ENCODE results near the gene PPP1R37. TPM values are rescaled to one million over a fixed set of nuclear protein-coding genes. Genes with fewer than 3 reads are reported as not detected.

Gene PPP1R37
- total RNA-seq, 1 experiment from 2014 or later = 20.4 TPM

DNA sequence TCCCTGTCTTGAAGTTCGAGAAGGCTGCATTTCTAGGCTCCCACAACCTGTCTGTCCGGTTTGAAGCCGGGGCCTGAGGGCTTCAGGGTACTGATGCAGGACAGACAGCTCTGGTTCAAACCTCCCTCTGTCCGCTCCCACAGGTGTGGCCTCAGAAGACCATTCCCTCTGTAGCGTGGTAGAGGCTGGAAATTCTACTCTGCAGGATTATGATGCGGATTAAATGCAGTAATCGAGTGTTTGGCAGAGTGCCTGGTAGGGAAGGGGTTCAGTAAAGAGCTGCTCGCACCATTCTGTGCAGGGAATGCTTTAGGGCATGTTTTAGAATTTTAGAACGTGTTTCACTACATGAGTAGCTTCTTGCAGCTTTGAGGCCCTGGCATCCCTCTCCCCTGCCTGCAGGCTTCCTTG, 30.5 kb downstream of the PPP1R37 start:
- POLR2A ChIA-PET = no interaction called here
- TF ChIP-seq, protein P1, sequence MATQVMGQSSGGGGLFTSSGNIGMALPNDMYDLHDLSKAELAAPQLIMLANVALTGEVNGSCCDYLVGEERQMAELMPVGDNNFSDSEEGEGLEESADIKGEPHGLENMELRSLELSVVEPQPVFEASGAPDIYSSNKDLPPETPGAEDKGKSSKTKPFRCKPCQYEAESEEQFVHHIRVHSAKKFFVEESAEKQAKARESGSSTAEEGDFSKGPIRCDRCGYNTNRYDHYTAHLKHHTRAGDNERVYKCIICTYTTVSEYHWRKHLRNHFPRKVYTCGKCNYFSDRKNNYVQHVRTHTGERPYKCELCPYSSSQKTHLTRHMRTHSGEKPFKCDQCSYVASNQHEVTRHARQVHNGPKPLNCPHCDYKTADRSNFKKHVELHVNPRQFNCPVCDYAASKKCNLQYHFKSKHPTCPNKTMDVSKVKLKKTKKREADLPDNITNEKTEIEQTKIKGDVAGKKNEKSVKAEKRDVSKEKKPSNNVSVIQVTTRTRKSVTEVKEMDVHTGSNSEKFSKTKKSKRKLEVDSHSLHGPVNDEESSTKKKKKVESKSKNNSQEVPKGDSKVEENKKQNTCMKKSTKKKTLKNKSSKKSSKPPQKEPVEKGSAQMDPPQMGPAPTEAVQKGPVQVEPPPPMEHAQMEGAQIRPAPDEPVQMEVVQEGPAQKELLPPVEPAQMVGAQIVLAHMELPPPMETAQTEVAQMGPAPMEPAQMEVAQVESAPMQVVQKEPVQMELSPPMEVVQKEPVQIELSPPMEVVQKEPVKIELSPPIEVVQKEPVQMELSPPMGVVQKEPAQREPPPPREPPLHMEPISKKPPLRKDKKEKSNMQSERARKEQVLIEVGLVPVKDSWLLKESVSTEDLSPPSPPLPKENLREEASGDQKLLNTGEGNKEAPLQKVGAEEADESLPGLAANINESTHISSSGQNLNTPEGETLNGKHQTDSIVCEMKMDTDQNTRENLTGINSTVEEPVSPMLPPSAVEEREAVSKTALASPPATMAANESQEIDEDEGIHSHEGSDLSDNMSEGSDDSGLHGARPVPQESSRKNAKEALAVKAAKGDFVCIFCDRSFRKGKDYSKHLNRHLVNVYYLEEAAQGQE (IDR thresholded peaks at IDR 0.05; ENCODE audit: insufficient read depth in 1 of 2, low read depth in 2 of 2, low read length in 1 of 2) = no peak
- TF ChIP-seq, protein P2, sequence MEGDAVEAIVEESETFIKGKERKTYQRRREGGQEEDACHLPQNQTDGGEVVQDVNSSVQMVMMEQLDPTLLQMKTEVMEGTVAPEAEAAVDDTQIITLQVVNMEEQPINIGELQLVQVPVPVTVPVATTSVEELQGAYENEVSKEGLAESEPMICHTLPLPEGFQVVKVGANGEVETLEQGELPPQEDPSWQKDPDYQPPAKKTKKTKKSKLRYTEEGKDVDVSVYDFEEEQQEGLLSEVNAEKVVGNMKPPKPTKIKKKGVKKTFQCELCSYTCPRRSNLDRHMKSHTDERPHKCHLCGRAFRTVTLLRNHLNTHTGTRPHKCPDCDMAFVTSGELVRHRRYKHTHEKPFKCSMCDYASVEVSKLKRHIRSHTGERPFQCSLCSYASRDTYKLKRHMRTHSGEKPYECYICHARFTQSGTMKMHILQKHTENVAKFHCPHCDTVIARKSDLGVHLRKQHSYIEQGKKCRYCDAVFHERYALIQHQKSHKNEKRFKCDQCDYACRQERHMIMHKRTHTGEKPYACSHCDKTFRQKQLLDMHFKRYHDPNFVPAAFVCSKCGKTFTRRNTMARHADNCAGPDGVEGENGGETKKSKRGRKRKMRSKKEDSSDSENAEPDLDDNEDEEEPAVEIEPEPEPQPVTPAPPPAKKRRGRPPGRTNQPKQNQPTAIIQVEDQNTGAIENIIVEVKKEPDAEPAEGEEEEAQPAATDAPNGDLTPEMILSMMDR (IDR thresholded peaks at IDR 0.05) = no peak
- TF ChIP-seq SIN3A (IDR thresholded peaks at IDR 0.05; ENCODE audit: borderline replicate concordance, insufficient read depth, low read depth, low read length) = no peak
- no peak for TF ChIP-seq POLR2AphosphoS5 (IDR thresholded peaks at IDR 0.05; ENCODE audit: low read depth, low read length)
- TF ChIP-seq TCF7L2 (IDR thresholded peaks at IDR 0.05; ENCODE audit: low read depth, low read length) = no peak
- no peaks in the 10 kb centered on the region for H3K36me3 ChIP-seq (ENCODE audit: control insufficient read depth, insufficient read depth, low read length)
- in situ Hi-C loops (cut with HindIII; ENCODE audit: low pct_unique_long_range_greater_than_20kb, low sequenced_read_pairs) (no loop called here), intact Hi-C loops (cut with micrococcal nuclease; ENCODE audit: unreplicated experiment) (no loop called here)
- BruUV-seq (replicated peaks) = no TSS peak
- no peak overlapping the region for H3K27ac ChIP-seq (ENCODE audit: low read length)
- no peak overlapping the region for H3K4me3 ChIP-seq (ENCODE audit: low read depth in 2 of 2, low read length in 2 of 2)
- no peak for ATAC-seq
- H3K9me3 ChIP-seq (ENCODE audit: control insufficient read depth, insufficient read depth, low read depth, low read length) = no peaks in the 10 kb centered on the region
- no peaks in the 10 kb centered on the region for H3K27me3 ChIP-seq (ENCODE audit: control insufficient read depth, insufficient read depth, low read length)
- CTCF ChIA-PET = no interaction called here
- no peaks in the 10 kb centered on the region for H3K4me1 ChIP-seq (ENCODE audit: control insufficient read depth, insufficient read depth, low read length)
- no peak for DNase-seq (ENCODE audit: low read depth, low spot score)

DNA sequence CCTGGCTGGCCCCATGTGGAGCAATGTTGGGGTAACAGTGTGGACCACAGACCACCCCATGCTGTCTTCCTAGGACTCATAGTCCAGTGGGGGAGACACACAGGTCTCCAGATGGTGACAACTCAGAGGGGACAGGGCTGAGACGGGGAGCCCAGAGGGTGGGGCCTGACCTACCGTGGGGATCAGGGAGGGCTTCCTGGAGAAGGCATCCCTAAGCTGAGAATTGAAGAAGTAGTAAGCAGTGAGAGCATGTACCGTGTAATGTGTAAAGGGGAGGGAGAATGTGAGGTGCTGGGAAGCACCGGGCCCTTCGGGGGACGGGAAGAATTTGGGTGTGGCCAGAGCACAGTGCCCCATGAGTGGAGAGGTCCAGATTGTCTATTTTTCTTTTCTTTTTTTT, 31.0 kb downstream of the PPP1R37 start:
- no peak for ATAC-seq
- no peaks in the 10 kb centered on the region for H3K27me3 ChIP-seq (ENCODE audit: control insufficient read depth, insufficient read depth, low read length)
- ChIA-PET CTCF (no interaction called here), POLR2A (no interaction called here)
- intact Hi-C loops (cut with micrococcal nuclease; ENCODE audit: unreplicated experiment) (no loop called here), in situ Hi-C loops (cut with HindIII; ENCODE audit: low pct_unique_long_range_greater_than_20kb, low sequenced_read_pairs) (no loop called here)
- no peak for DNase-seq (ENCODE audit: low read depth, low spot score)
- H3K9me3 ChIP-seq (ENCODE audit: control insufficient read depth, insufficient read depth, low read depth, low read length) = no peaks in the 10 kb centered on the region
- no peaks in the 10 kb centered on the region for H3K4me1 ChIP-seq (ENCODE audit: control insufficient read depth, insufficient read depth, low read length)
- no TSS peak for BruUV-seq (replicated peaks)
- H3K36me3 ChIP-seq (ENCODE audit: control insufficient read depth, insufficient read depth, low read length) = no peaks in the 10 kb centered on the region
- H3K4me3 ChIP-seq (ENCODE audit: low read depth in 2 of 2, low read length in 2 of 2) = no peak overlapping the region
- no peak for TF ChIP-seq SIN3A (IDR thresholded peaks at IDR 0.05; ENCODE audit: borderline replicate concordance, insufficient read depth, low read depth, low read length)
- TF ChIP-seq, protein P1 (IDR thresholded peaks at IDR 0.05; ENCODE audit: insufficient read depth in 1 of 2, low read depth in 2 of 2, low read length in 1 of 2) = no peak
- TF ChIP-seq POLR2AphosphoS5 (IDR thresholded peaks at IDR 0.05; ENCODE audit: low read depth, low read length) = no peak
- TF ChIP-seq, protein P2 (IDR thresholded peaks at IDR 0.05) = no peak
- TF ChIP-seq TCF7L2 (IDR thresholded peaks at IDR 0.05; ENCODE audit: low read depth, low read length) = no peak
- H3K27ac ChIP-seq (ENCODE audit: low read length) = no peak overlapping the region
